Measurements from ENCODE around the gene MORN1. TPM values are rescaled to one million over a fixed set of nuclear protein-coding genes. Genes with fewer than 3 reads are reported as not detected.

MORN1 gene
- polyA plus RNA-seq, 1 donor from 2014 or later: 10.9 TPM

DNA sequence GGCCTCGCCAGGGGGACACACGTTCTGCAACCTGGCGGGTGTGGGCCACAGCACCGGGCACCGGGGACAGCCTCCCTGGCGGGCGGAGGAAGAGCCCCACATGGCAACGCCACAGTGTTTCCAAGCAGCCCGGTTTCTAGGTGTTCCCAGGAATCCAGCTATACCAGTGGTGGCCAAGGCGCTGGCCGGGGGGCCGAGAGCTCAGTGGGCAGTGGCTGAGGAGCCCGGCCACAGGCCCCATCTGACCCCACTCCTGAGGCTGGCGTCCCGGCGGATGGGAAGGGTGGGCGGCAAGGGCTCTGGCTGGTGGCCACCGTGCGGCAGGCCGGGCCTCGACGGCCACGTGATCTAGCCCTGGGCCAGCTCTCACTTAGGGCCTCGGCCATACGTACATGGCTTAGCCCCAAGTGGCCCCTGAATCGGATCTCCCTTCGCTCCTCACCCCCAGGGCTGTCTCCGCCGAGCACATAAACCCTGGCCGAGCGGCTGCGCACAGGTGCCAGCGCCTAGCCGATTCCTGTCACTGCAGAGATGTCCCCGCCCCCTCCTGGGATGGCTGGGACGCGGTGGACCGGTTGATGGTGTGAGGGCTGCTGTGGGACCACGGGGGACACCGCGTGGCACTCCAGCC lies 68.7 kb downstream of the MORN1 start:
- Histone ChIP-seq H3K9ac (ENCODE audit: low read length) (no peak overlapping the region), H2AFZ (ENCODE audit: low read depth, low read length) (no peak overlapping the region), H3K4me2 (ENCODE audit: low read length) (no peak overlapping the region), H3K27ac (ENCODE audit: low read length) (no peak overlapping the region), H3K9me3 (ENCODE audit: low read length) (no peaks in the 10 kb centered on the region), H3K79me2 (replicated peaks; ENCODE audit: insufficient read depth, low read length) (no peaks in the 10 kb centered on the region), H3K36me3 (ENCODE audit: insufficient read depth, low read length) (no peaks in the 10 kb centered on the region), H3K9me2 (ENCODE audit: insufficient read depth, low read length) (no peaks in the 10 kb centered on the region), H3K4me3 (ENCODE audit: low read length) (no peak overlapping the region), H4K20me1 (ENCODE audit: insufficient read depth) (no peaks in the 10 kb centered on the region), H3F3A (ENCODE audit: insufficient read depth, low read length, poor library complexity, severe bottlenecking) (peaks cover 5% of the 10 kb centered on the region), H3K27me3 (ENCODE audit: insufficient read depth, low read depth, low read length) (peaks cover 5% of the 10 kb centered on the region)
- TF ChIP-seq MXI1 (conservative IDR thresholded peaks at IDR 0.05; ENCODE audit: poor library complexity, severe bottlenecking) (no peak), EP300 (conservative IDR thresholded peaks at IDR 0.05; ENCODE audit: poor library complexity, severe bottlenecking) (no peak), POLR2AphosphoS5 (IDR thresholded peaks at IDR 0.05) (no peak), SMC3 (conservative IDR thresholded peaks at IDR 0.05; ENCODE audit: poor library complexity) (no peak), EZH2 (IDR thresholded peaks at IDR 0.05; ENCODE audit: borderline replicate concordance, insufficient read depth, low read length, poor library complexity, severe bottlenecking) (no peak), TAF1 (IDR thresholded peaks at IDR 0.05; ENCODE audit: low read depth) (no peak), RAD21 (conservative IDR thresholded peaks at IDR 0.05) (no peak)
- TF ChIP-seq, protein P1, sequence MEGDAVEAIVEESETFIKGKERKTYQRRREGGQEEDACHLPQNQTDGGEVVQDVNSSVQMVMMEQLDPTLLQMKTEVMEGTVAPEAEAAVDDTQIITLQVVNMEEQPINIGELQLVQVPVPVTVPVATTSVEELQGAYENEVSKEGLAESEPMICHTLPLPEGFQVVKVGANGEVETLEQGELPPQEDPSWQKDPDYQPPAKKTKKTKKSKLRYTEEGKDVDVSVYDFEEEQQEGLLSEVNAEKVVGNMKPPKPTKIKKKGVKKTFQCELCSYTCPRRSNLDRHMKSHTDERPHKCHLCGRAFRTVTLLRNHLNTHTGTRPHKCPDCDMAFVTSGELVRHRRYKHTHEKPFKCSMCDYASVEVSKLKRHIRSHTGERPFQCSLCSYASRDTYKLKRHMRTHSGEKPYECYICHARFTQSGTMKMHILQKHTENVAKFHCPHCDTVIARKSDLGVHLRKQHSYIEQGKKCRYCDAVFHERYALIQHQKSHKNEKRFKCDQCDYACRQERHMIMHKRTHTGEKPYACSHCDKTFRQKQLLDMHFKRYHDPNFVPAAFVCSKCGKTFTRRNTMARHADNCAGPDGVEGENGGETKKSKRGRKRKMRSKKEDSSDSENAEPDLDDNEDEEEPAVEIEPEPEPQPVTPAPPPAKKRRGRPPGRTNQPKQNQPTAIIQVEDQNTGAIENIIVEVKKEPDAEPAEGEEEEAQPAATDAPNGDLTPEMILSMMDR (IDR thresholded peaks at IDR 0.05; ENCODE audit: poor library complexity, severe bottlenecking): no peak
- TF ChIP-seq, protein P2, sequence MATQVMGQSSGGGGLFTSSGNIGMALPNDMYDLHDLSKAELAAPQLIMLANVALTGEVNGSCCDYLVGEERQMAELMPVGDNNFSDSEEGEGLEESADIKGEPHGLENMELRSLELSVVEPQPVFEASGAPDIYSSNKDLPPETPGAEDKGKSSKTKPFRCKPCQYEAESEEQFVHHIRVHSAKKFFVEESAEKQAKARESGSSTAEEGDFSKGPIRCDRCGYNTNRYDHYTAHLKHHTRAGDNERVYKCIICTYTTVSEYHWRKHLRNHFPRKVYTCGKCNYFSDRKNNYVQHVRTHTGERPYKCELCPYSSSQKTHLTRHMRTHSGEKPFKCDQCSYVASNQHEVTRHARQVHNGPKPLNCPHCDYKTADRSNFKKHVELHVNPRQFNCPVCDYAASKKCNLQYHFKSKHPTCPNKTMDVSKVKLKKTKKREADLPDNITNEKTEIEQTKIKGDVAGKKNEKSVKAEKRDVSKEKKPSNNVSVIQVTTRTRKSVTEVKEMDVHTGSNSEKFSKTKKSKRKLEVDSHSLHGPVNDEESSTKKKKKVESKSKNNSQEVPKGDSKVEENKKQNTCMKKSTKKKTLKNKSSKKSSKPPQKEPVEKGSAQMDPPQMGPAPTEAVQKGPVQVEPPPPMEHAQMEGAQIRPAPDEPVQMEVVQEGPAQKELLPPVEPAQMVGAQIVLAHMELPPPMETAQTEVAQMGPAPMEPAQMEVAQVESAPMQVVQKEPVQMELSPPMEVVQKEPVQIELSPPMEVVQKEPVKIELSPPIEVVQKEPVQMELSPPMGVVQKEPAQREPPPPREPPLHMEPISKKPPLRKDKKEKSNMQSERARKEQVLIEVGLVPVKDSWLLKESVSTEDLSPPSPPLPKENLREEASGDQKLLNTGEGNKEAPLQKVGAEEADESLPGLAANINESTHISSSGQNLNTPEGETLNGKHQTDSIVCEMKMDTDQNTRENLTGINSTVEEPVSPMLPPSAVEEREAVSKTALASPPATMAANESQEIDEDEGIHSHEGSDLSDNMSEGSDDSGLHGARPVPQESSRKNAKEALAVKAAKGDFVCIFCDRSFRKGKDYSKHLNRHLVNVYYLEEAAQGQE (IDR thresholded peaks at IDR 0.05; ENCODE audit: borderline replicate concordance): no peak

DNA sequence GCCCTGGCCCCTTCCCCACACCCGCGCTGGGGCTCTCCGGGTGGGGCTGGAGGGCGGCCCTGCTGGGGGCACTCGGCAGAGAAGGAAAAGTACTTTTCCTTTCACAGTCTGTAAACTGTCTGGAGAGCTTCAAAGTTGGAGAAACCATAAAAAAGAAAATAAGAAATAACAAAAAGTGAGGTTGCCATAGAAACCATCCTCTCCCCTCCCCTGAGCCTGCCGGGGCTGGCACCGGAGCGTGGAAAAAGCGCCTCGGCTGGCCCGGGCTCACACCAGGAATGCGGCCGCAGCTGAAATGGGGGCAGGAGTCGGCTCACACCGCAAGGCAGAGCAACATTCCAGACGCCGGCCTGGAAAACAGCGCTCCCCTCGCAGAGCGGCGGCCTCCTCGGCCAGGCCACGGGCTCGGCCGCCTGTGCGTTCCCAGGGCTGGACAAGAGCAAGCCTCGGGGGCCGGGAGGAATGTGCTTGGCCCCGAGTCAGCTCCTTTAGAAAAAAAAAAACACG lies 69.2 kb downstream of the MORN1 start:
- no peak overlapping the region for H3K4me2 ChIP-seq (ENCODE audit: low read length)

More for the DNA sequence above, 69.2 kb downstream of the MORN1 start:
- no peaks in the 10 kb centered on the region for H3K36me3 ChIP-seq (ENCODE audit: insufficient read depth, low read length)
- no peak overlapping the region for H3K4me3 ChIP-seq (ENCODE audit: low read length)
- no peak overlapping the region for H2AFZ ChIP-seq (ENCODE audit: low read depth, low read length)
- H3K9me3 ChIP-seq (ENCODE audit: low read length): no peaks in the 10 kb centered on the region
- peaks cover 5% of the 10 kb centered on the region for H3K27me3 ChIP-seq (ENCODE audit: insufficient read depth, low read depth, low read length)
- TF ChIP-seq, protein P2 (IDR thresholded peaks at IDR 0.05; ENCODE audit: borderline replicate concordance): no peak
- TF ChIP-seq TAF1 (IDR thresholded peaks at IDR 0.05; ENCODE audit: low read depth) (no peak), RAD21 (conservative IDR thresholded peaks at IDR 0.05) (no peak), POLR2AphosphoS5 (IDR thresholded peaks at IDR 0.05) (no peak), EZH2 (IDR thresholded peaks at IDR 0.05; ENCODE audit: borderline replicate concordance, insufficient read depth, low read length, poor library complexity, severe bottlenecking) (no peak), MXI1 (conservative IDR thresholded peaks at IDR 0.05; ENCODE audit: poor library complexity, severe bottlenecking) (no peak), SMC3 (conservative IDR thresholded peaks at IDR 0.05; ENCODE audit: poor library complexity) (no peak), EP300 (conservative IDR thresholded peaks at IDR 0.05; ENCODE audit: poor library complexity, severe bottlenecking) (no peak)
- TF ChIP-seq, protein P1 (IDR thresholded peaks at IDR 0.05; ENCODE audit: poor library complexity, severe bottlenecking): no peak
- H3F3A ChIP-seq (ENCODE audit: insufficient read depth, low read length, poor library complexity, severe bottlenecking): peaks cover 5% of the 10 kb centered on the region
- H3K9ac ChIP-seq (ENCODE audit: low read length): no peak overlapping the region
- no peaks in the 10 kb centered on the region for H3K9me2 ChIP-seq (ENCODE audit: insufficient read depth, low read length)
- no peak overlapping the region for H3K27ac ChIP-seq (ENCODE audit: low read length)
- no peaks in the 10 kb centered on the region for H4K20me1 ChIP-seq (ENCODE audit: insufficient read depth)
- H3K79me2 ChIP-seq (replicated peaks; ENCODE audit: insufficient read depth, low read length): no peaks in the 10 kb centered on the region

Measured in neural cell (in vitro differentiated cells).